HG02763 (cell line): ENCODE data around the gene TUBGCP2.
A peak's percentile ranks its signal among the peaks of the same experiment; 100 is the strongest.

Experiments
- ATAC-seq: cut with Tn5 transposase; IDR thresholded peaks from one replicate; pipeline ENCODE4 v1.9.1; 2021; ENCODE audit warnings: mild to moderate bottlenecking, moderate library complexity; ENCODE audit not compliant: unreplicated experiment

TUBGCP2 gene

GRCh38 chr10:133281628-133282372, 26.9 kb downstream of the TUBGCP2 start:
- ATAC-seq = no peak

GRCh38 chr10:133281084-133281483, 27.6 kb downstream of the TUBGCP2 start:
- ATAC-seq = no peak

- ATAC-seq = no peak
Measured at GRCh38 chr10:133280391-133281059, 28.1 kb downstream of the TUBGCP2 start.

- no peak for ATAC-seq
Measured at GRCh38 chr10:133279326-133280226, 29.1 kb downstream of the TUBGCP2 start.

- ATAC-seq = peak; percentile 32
Measured at GRCh38 chr10:133278577-133279265, 30.0 kb downstream of the TUBGCP2 start.

GRCh38 chr10:133277993-133278576, 30.6 kb downstream of the TUBGCP2 start:
- ATAC-seq = no peak

GRCh38 chr10:133277277-133277992, 31.2 kb downstream of the TUBGCP2 start:
- no peak for ATAC-seq

- peak; percentile 41 for ATAC-seq
Measured at GRCh38 chr10:133276435-133277201, 32.1 kb downstream of the TUBGCP2 start, which contains the start of gene ADAM8. Gene ADAM8 (minus strand): TSS chr10:133276868. CDS start chr10:133276817, 51 bp downstream.

- ATAC-seq = no peak
Measured at GRCh38 chr10:133276100-133276434, 32.6 kb downstream of the TUBGCP2 start.

GRCh38 chr10:133275684-133276092, 33.0 kb downstream of the TUBGCP2 start:
- peak; percentile 33 for ATAC-seq

- peak; percentile 44 for ATAC-seq
Measured at GRCh38 chr10:133274751-133275683, 33.7 kb downstream of the TUBGCP2 start.

GRCh38 chr10:133273534-133274143, 35.0 kb downstream of the TUBGCP2 start:
- ATAC-seq = no peak

- ATAC-seq = no peak
Measured at GRCh38 chr10:133272964-133273420, 35.7 kb downstream of the TUBGCP2 start.

GRCh38 chr10:133272301-133272963, 36.2 kb downstream of the TUBGCP2 start:
- no peak for ATAC-seq

- ATAC-seq = no peak
Measured at GRCh38 chr10:133271521-133272300, 37.0 kb downstream of the TUBGCP2 start.

- ATAC-seq = no peak
Measured at GRCh38 chr10:133270773-133271297, 37.8 kb downstream of the TUBGCP2 start.
